Right renal cortex interstitium (tissue), 3 donors: Measurements from ENCODE around the gene TTLL5. TPM values are rescaled to one million over a fixed set of nuclear protein-coding genes. Genes with fewer than 3 reads are reported as not detected.
"Not testable (repeated sequence)": the region's sequence is repeated elsewhere in the genome, so short reads cannot be mapped to it uniquely, and the experiment has no call there.

Experiments used
- DNase-seq, 3 donors: peaks; one replicate each; pipeline ENCODE4 v3.0.0-alpha.2; 2013; ENCODE audit warnings: low read depth in 3 of 3, low spot score in 2 of 3
- polyA plus RNA-seq, 3 donors: library from polyadenylated mRNA; unstranded; fragments of 120-200 nt; gene quantifications; one replicate each; pipeline ENCODE4 v1.2.1, GENCODE V29; 2013; ENCODE audit not compliant: insufficient read length in 3 of 3

TTLL5 gene
- polyA plus RNA-seq, 3 donors, result 28.7 to 35.1 (median 33.1) TPM

GRCh38 chr14:75648066-75648838 is 12.8 kb upstream of the TTLL5 start:
- DNase-seq, result peak in 2 of 3 donors; percentile 58 to 69

GRCh38 chr14:75649337-75649736 is 11.7 kb upstream of the TTLL5 start:
- DNase-seq, result no peak

GRCh38 chr14:75649773-75650172 is 11.3 kb upstream of the TTLL5 start:
- no peak for DNase-seq

- DNase-seq, result no peak
Observed at GRCh38 chr14:75650253-75651058, 10.6 kb upstream of the TTLL5 start.

- no peak for DNase-seq
Observed at GRCh38 chr14:75653563-75653962, 7.5 kb upstream of the TTLL5 start.

GRCh38 chr14:75654127-75654732 is 6.8 kb upstream of the TTLL5 start:
- peak in 1 of 3 donors; percentile 59 for DNase-seq

- no peak for DNase-seq
Observed at GRCh38 chr14:75655235-75655634, 5.8 kb upstream of the TTLL5 start.

GRCh38 chr14:75657331-75657730 is 3.7 kb upstream of the TTLL5 start:
- no peak for DNase-seq

- no peak for DNase-seq
Observed at GRCh38 chr14:75658957-75659356, 2.1 kb upstream of the TTLL5 start.

- no peak for DNase-seq
Observed at GRCh38 chr14:75660238-75660629, 812 bp upstream of the TTLL5 start.

- no peak for DNase-seq
Observed at GRCh38 chr14:75661499-75661814, 411 bp downstream of the TTLL5 start.

GRCh38 chr14:75662966-75663365 is 1.9 kb downstream of the TTLL5 start:
- no peak for DNase-seq

GRCh38 chr14:75667099-75667765 is 6.2 kb downstream of the TTLL5 start:
- DNase-seq, result no peak

- DNase-seq, result no peak
Observed at GRCh38 chr14:75672605-75673192, 11.7 kb downstream of the TTLL5 start.

GRCh38 chr14:75673345-75674035 is 12.4 kb downstream of the TTLL5 start:
- no peak for DNase-seq

GRCh38 chr14:75675265-75675960 is 14.4 kb downstream of the TTLL5 start:
- no peak for DNase-seq

GRCh38 chr14:75685910-75686309 is 24.9 kb downstream of the TTLL5 start:
- DNase-seq, result no peak

GRCh38 chr14:75689012-75689411 is 28.0 kb downstream of the TTLL5 start:
- DNase-seq, result no peak

- DNase-seq, result no peak
Observed at GRCh38 chr14:75690010-75690409, 29.0 kb downstream of the TTLL5 start.

- not testable (repeated sequence) for DNase-seq
Observed at GRCh38 chr14:75695025-75695424, 34.0 kb downstream of the TTLL5 start.
